ENCODE results near the gene CYTH3.

The CYTH3 gene

DNA sequence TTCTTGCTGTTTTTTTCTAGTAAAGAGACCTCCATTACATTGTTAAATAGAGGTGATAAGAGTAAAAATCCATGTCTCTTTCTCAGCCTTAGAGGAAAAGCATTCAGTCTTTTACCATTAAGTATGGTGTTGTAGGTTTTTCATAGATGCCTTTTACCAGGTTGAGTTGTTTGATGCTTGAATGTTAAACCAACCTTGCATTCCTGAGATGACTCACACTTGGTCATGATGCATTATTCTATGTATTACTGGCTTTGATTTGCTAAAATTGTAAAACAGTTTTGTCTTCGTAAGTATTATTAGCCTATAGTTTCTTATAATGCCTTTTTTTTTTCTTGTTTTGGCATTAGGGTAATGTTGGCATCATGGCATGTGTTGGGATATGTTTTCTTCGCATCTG lies 151.3 kb downstream of the CYTH3 start:
- no peak overlapping the region for H3K4me3 ChIP-seq (ENCODE audit: low read length in 2 of 2)
- no peaks in the 10 kb centered on the region for H3K4me1 ChIP-seq (ENCODE audit: control insufficient read depth, insufficient read depth, low read length)
- no peak overlapping the region for H3K27ac ChIP-seq (ENCODE audit: low read length)
- no peak overlapping the region for H3K9ac ChIP-seq (ENCODE audit: low read length in 2 of 2)
- H3K36me3 ChIP-seq (ENCODE audit: control insufficient read depth in 2 of 2, insufficient read depth in 2 of 2, low read length in 2 of 2) = peaks cover 37% of the 10 kb centered on the region in 2 donors
- no peaks in the 10 kb centered on the region for H3K27me3 ChIP-seq (ENCODE audit: control insufficient read depth in 1 of 2, insufficient read depth in 2 of 2, low read length in 2 of 2)
- no peaks in the 10 kb centered on the region for H3K9me3 ChIP-seq (ENCODE audit: control insufficient read depth in 2 of 2, low read length in 2 of 2)

DNA sequence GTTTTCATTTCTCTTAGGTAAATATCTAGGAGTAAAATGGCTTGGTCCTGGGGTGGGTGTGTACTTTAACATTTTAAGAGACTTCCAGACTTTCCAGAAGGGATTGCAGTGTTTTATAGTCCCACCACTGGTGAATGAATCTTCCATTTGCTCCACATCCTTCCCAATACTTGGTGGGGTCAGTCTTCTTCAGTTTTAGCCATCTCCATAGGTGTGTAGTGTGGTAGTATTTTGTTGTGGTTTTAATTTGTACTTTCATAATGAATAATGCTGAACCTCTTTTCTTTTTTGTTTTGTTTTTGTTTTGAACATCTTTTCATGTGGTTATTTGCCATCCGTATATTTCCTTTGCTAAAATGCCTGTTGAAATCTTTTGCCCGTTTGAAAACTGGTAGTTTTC lies 154.9 kb downstream of the CYTH3 start:
- no peaks in the 10 kb centered on the region for H3K27me3 ChIP-seq (ENCODE audit: control insufficient read depth in 1 of 2, insufficient read depth in 2 of 2, low read length in 2 of 2)
- H3K9ac ChIP-seq (ENCODE audit: low read length in 2 of 2) = no peak overlapping the region
- no peaks in the 10 kb centered on the region for H3K4me1 ChIP-seq (ENCODE audit: control insufficient read depth, insufficient read depth, low read length)
- H3K4me3 ChIP-seq (ENCODE audit: low read length in 2 of 2) = no peak overlapping the region
- peaks cover 42 to 53% of the 10 kb centered on the region in 2 donors for H3K36me3 ChIP-seq (ENCODE audit: control insufficient read depth in 2 of 2, insufficient read depth in 2 of 2, low read length in 2 of 2)
- H3K27ac ChIP-seq (ENCODE audit: low read length) = no peak overlapping the region
- H3K9me3 ChIP-seq (ENCODE audit: control insufficient read depth in 2 of 2, low read length in 2 of 2) = no peaks in the 10 kb centered on the region

DNA sequence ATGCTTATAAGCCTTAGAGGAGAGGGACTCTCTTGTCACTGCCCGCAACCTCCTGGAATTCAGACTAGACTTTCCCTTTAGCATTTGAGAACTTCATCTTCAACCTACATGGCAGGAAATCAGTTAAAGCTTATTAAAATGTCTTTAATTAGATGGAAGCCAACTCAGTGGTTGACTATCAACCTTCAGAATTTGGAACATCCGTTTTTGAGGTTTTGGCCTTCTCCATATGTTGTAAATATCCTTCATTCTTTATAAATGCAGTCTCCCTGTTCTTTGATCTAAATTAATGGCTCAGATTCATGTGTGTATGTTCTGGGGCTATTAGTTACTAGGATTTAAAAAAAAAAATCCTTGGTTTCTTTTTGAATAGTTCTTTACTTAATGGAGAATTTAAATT lies 156.2 kb downstream of the CYTH3 start:
- H3K36me3 ChIP-seq (ENCODE audit: control insufficient read depth in 2 of 2, insufficient read depth in 2 of 2, low read length in 2 of 2) = peaks cover 36 to 44% of the 10 kb centered on the region in 2 donors
- H3K4me1 ChIP-seq (ENCODE audit: control insufficient read depth, insufficient read depth, low read length) = no peaks in the 10 kb centered on the region
- H3K9me3 ChIP-seq (ENCODE audit: control insufficient read depth in 2 of 2, low read length in 2 of 2) = no peaks in the 10 kb centered on the region
- H3K9ac ChIP-seq (ENCODE audit: low read length in 2 of 2) = no peak overlapping the region
- H3K27ac ChIP-seq (ENCODE audit: low read length) = no peak overlapping the region
- no peak overlapping the region for H3K4me3 ChIP-seq (ENCODE audit: low read length in 2 of 2)
- no peaks in the 10 kb centered on the region for H3K27me3 ChIP-seq (ENCODE audit: control insufficient read depth in 1 of 2, insufficient read depth in 2 of 2, low read length in 2 of 2)

Data from stomach smooth muscle (tissue), 2 donors.